Fibroblast of upper back skin (primary cell): ENCODE data around the gene MRTFA.
"Not testable (repeated sequence)": the region's sequence is repeated elsewhere in the genome, so short reads cannot be mapped to it uniquely, and the experiment has no call there.

Experiments used
- DNase-seq: peaks from one replicate; pipeline ENCODE4 v3.0.0-alpha.2; 2013

MRTFA gene

DNA sequence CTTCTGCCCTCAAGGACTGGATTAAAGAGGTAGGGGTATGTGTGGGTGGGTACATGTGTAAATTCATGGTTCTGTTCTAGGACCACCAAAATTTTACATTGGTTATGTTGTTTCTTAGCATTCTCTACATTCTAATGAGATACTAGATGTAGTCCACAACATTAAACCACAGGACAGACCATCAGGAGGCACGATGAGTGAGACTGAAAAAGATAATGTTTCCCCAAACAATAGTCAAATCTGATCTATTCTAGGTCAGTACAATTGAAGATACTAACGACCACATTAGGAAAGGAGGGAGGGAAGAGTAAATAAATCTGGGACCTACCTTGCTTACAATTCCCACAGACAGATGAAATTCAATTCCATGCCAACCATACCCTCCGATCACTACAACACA, 42.2 kb downstream of the MRTFA start:
- no peak for DNase-seq

GRCh38 chr22:40593460-40594273, 42.9 kb downstream of the MRTFA start:
- DNase-seq = no peak

DNA sequence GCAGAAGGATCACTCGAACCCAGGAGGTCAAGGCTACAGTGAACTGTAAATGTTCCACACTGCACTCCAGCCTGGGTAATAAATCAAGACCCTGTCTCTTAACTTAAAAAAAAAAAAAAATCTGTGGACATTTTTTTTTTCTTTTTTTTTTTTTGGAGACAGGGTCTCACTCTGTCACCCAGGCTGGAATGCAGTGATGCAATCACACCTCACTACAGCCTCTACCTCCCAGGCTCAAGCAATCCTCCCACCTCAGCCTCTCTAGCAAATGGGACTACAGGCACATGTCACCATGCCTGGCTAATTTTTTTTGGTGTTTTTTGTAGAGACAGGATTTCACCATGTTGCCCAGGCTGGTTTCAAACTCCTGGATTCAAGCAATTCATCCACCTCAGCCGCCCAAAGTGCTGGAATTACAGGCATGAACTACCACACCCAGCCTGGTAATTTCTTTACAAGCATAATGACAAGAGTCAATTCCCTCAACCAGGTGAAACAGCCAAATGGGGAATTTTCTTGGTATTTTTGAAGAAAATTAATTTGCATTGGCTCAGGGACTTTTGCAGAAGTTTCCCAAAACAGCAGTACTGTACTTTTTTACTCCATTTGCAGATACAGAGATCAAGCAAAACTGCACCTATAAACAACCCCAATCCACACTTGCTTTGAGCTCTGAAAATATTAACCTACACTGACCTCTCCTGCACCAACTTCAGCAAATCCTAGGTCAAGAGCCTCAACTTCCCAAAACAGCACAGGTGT, 44.0 kb downstream of the MRTFA start:
- DNase-seq = no peak

DNA sequence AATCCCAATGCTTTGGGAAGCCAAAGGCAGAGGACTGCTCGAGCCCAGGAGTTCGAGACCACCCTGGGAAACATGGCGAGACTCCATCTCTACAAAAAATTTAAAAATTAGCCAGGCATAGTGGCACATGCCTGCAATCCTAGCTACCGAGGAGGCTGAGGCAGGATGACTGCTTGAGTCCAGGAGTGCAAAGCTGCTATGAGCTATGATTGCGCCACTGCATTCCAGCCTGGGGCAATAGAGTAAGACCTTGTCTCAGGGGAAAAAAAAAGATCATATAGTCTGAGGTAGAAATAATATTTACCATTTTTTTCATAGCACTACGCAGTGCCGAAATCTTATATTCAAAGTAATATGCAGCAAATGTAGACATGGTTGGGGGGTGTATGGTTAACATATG, 47.8 kb downstream of the MRTFA start:
- DNase-seq = peak; percentile 82

GRCh38 chr22:40586781-40587180, 49.7 kb downstream of the MRTFA start:
- no peak for DNase-seq

DNA sequence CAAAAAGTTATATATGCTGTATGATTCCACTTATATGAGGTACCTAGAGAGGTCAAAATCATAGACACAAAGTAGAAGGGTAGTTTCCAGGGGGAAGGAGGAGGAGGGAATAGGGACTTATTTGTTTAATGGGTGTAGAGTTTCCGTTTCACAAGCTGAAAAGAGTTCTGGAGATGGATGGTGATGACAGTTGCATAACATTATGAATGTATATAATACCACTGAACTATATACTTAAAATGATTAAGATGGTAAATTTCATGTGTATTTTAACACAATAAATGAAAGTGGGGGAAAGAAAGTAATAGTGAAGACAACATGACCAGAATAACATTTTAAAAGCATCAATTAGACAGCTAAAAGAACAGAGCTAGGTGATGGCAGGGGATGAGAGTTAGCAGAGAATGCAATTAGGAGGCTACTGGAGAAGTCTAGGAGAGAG, 51.2 kb downstream of the MRTFA start:
- no peak for DNase-seq

DNA sequence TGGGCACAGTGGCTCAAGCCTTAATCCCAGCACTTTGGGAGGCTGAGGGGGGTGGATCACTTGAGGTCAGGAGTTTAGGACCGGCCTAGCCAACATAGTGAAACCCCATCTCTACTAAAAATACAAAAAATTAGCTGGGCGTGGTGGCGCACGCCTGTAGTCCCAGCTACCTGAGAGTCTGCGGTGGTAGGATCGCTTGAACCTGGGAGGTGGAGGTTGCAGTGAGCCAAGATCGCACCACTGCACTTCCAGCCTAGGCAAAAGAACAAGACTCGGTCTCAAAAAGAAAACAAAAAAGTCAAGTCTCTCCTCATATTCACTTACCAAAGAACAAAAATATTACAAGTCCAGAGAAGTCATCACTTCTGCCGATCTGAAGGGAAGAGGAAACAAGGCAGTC, 51.8 kb downstream of the MRTFA start:
- DNase-seq = not testable (repeated sequence)

GRCh38 chr22:40583053-40583741, 53.3 kb downstream of the MRTFA start:
- DNase-seq = no peak

DNA sequence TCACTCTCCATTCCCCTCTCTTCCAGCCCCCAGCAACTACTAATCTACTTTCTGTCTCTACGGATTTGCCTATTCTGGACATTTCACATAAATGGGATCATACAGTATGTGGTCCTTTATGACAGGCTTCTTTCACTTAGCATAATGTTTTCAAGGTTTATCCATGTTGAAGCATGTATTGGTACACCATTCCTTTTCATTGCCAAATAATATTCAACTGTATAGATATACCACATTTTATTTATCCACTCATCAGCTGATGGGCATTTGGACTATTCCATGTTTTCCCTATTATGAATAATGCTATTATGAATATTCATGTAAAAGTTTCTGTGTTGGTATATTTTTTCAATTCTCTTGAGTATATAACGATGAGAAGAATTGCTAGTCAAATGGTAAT, 54.5 kb downstream of the MRTFA start:
- DNase-seq = no peak

GRCh38 chr22:40580631-40581030, 55.9 kb downstream of the MRTFA start:
- no peak for DNase-seq

DNA sequence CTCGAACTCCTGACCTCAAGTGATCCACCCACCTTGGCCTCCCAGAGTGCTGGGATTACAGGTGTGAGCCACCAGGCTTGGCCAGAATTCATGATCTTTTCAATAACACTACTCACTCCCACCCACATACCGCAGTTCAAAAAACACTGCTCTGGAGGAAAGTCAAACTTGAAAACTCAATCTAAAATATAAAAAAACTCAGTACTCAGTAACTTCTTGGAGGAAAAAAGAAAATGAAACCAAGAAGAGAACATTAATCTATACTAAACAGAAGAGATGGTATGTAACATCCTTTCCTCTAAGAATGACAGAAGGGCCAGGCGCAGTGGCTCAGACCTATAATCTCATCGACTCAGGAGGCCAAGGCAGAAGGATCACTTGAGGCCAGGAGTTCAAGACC, 58.3 kb downstream of the MRTFA start:
- no peak for DNase-seq

DNA sequence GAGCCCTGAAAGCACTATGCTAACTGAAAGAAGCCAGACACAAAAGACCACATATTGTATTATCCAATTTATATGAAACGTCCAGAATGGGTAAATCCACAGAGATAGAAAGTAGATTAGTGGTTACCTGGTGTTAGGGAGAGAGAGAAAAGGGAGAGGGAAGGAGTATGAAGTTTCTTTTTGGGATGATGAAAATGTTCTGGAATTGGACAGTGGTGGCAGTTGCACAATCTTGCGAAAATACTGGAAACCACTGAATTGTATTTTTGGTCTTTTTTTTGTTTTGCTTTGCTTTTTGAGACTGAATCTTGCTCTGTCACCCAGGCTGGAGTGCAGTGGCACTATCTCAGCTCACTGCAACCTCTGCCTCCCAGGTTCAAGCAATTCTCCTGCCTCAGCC, 63.5 kb downstream of the MRTFA start:
- no peak for DNase-seq

GRCh38 chr22:40571887-40572286, 64.6 kb downstream of the MRTFA start:
- no peak for DNase-seq

GRCh38 chr22:40567626-40568328, 68.7 kb downstream of the MRTFA start:
- no peak for DNase-seq

DNA sequence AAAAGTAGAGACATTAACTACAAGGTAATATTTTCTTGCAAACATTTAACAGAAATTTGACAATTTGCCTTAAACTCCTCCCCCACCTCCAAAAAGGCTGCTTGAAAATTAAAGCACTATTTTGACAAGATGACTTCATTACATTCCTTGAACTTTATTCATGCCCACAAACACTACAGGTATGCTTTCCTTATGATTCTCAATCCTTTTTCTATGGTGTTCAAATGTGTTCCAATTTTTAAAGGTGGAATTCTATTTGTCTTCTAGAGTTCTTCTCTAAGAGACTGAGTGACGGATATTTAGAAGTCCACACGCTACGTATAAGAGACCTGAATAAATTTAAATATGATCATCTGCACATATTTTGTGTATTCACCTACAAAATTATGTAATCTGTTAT, 69.4 kb downstream of the MRTFA start:
- peak; percentile 53 for DNase-seq

GRCh38 chr22:40560994-40561515, 75.5 kb downstream of the MRTFA start:
- no peak for DNase-seq

- peak; percentile 78 for DNase-seq
Measured at GRCh38 chr22:40560551-40560950, 76.0 kb downstream of the MRTFA start.

DNA sequence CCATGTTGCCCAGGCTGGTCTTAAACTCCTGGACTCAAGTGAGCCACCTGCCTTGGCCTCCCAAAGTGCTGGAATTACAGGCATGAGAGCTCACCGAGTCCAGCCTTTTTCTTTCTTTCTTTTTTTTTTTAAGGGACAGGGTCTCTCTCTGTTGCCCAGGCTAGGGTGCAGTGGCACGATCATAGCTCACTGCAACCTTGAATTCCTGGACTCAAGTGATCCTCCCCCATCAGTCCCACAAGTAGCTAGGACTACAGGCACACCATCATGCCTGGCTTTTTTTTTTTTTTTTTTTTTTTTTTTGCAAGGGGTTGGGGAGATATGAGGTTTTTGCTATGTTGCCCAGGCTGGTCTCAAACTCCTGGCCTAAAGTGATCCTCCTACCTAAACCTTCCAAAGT, 78.5 kb downstream of the MRTFA start:
- DNase-seq = no peak

DNA sequence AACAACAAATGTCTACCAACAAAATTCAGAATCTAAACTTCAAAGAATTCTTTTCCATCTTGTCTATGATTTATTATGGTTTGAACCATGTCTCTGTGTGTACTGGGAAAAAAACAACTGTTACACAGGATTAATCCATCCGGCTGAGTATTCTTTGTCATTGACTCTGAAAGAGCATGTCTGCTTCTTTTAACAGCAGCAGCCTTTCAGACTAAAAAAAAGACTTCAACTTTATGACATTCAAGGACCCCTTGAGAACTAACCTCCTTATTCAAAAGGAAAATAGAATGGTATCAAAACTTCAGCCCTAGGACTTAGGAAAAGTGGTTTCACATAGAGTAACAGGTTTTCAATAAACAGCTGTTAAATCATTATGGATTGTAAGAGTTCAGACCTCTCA, 79.9 kb downstream of the MRTFA start:
- no peak for DNase-seq

DNA sequence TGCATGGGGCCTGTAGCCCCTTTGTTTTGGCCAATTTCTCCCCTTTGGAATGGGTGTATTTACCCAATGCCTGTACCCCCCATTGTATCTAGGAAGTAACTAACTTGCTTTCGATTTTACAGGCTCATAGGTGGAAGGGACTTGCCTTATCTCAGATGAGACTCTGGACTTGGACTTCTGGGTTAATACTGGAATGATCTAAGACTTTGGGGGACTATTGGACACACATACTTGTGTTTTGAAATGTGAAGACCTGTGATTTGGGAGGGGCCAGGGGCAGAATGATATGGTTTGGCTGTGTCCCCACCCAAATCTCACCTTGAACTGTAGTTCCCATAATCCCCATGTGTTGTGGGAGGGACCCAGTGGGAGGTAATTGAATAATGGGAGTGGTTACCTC, 82.5 kb downstream of the MRTFA start:
- not testable (repeated sequence) for DNase-seq

DNA sequence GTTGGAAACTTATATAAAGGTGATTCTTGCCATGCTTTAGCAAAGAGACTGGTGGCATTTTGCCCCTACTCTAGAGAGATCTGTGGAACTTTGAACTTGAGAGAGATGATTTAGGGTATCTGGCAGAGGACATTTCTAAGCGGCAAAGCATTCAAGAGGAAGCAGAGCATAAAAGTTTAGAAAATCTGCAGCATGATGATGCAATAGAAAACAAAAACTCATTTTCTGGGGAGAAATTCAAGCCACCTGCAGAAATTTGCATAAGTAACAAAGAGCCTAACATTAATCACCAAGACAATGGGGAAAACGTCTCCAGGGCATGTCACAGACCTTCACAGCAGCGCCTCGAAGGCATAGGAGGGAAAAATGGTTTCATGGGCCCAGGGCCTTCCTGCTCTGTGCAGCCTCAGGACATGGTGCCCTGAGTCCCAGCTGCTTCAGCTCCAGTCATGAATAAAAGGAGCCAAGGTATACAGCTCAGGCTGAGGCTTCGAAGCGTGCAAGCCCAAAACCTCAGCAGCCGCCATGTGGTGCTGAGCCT, 83.4 kb downstream of the MRTFA start:
- DNase-seq = no peak

DNA sequence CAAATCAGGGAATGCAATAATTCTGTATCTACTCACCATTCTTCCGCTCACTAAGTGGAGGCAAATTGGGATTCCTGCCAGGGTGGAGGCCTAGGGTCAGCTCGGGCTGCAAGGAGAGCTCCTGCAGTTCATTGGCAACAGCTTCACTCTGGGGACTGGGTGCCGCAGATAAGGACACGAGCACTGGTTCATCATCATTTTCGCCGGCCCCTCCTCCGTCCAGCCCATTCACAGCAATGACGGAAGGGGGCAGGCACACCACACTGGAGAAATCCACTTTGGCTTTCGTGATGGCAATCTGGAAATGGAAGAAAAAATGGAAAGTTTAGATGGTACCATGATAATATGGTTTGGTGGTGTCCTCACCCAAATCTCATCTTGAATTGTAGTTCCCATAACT, 84.4 kb downstream of the MRTFA start:
- no peak for DNase-seq

DNA sequence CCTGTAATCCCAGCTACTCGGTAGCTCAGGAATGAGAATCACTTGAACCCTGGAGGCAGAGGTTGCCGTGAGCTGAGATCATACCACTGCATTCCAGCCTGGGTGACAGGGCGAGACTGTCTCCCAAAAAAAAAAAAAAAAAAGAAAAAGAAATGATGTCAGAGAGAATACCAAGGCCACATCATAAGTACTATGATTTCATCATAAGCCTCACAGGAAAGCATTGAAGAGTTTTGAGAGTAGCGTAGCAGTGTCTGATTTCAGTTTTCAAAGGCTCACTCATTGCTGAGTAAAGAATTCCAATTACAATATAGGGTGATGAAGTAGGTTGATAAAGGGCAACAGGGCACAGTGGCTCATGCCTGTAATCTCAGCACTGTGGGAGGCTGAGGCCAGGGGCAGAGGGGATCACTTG, 88.8 kb downstream of the MRTFA start:
- peak; percentile 14 for DNase-seq
